Heart right ventricle (tissue), 16 donors: ENCODE results near the gene ARHGEF16. TPM values are rescaled to one million over a fixed set of nuclear protein-coding genes. Genes with fewer than 3 reads are reported as not detected.
A peak's percentile ranks its signal among the peaks of the same experiment; 100 is the strongest.

Experiments used
- ATAC-seq, 8 donors: fragments of 200-7000 bp; cut with Tn5 transposase; one replicate each; pipeline ENCODE4 v1.9.1; 2020; ENCODE audit warnings: mild to moderate bottlenecking in 8 of 8, moderate library complexity in 8 of 8, moderate number of reproducible peaks in 1 of 8
- DNase-seq, 2 donors: peaks; one replicate each; pipeline ENCODE4 v3.0.0-alpha.2; 2020
- H3K27ac ChIP-seq, 10 donors: fragments of 200-600 bp; sonication (generic) in 2 of 10; one replicate each; pipeline versions ENCODE4 v1.5.0 to v1.8.0; 2020 to 2022; ENCODE audit warnings: mild to moderate bottlenecking in 3 of 10
- H3K27me3 ChIP-seq, 7 donors: fragments of 200-600 bp; one replicate each; pipeline ENCODE4 v1.8.0; 2021 to 2022; ENCODE audit warnings: mild to moderate bottlenecking in 2 of 7
- H3K36me3 ChIP-seq, 9 donors: fragments of 200-600 bp; sonication (generic) in 1 of 9; one replicate each; pipeline versions ENCODE4 v1.5.0 to v1.8.0; 2020 to 2022; ENCODE audit warnings: mild to moderate bottlenecking in 2 of 9
- H3K4me1 ChIP-seq, 9 donors: fragments of 200-600 bp; sonication (generic) in 1 of 9; one replicate each; pipeline versions ENCODE4 v1.5.0 to v1.8.0; 2020 to 2022; ENCODE audit warnings: mild to moderate bottlenecking in 4 of 9
- H3K4me3 ChIP-seq, 10 donors: fragments of 200-600 bp; sonication (generic) in 2 of 10; one replicate each; pipeline versions ENCODE4 v1.5.0 to v1.8.0; 2020 to 2022; ENCODE audit warnings: mild to moderate bottlenecking in 7 of 10, moderate library complexity in 2 of 10
- H3K9me3 ChIP-seq, 11 donors: fragments of 200-600 bp in 10 of 11; sonication (generic) in 2 of 11; one replicate each; pipeline versions ENCODE4 v1.5.0 to v1.8.0; 2013 to 2022; ENCODE audit warnings: mild to moderate bottlenecking in 2 of 11, control low read depth in 1 of 11, moderate library complexity in 1 of 11
- CTCF ChIP-seq, 9 donors: fragments of 200-600 bp; sonication (generic) in 2 of 9; IDR thresholded peaks; one replicate each; pipeline versions ENCODE4 v1.5.0 to v1.8.0; 2021 to 2022; ENCODE audit warnings: antibody characterized with exemption in 9 of 9, mild to moderate bottlenecking in 5 of 9, moderate library complexity in 1 of 9
- whole genome bisulfite sequencing, 2 donors: extraction: QIAGEN DNeasy Blood & Tissue Kit; methylation state at CpG; one replicate each; pipeline ENCODE4 v1.1.7; 2013; ENCODE audit warnings: inconsistent platforms in 1 of 2; 5-methylcytosine and 5-hydroxymethylcytosine counted together
- intact Hi-C, 10 donors: fragments of 100-400 bp; cut with DNase I; formaldehyde crosslinking; loops; one replicate each; pipeline versions ENCODE4 v1.11.1 to v1.14.2; 2022
- polyA plus RNA-seq, 2 donors: library from polyadenylated mRNA; stranded (reverse); fragments of 200-250 nt; gene quantifications; one replicate each; pipeline ENCODE4 v1.2.3, GENCODE V29; 2013
- total RNA-seq, 10 donors: library from RNA; stranded (reverse); fragmentation: NEBNext Ultra II Directional in 3 of 10; extraction: Animal tissue kit (Norgen Biotek cat#: 25700) in 3 of 10; gene quantifications; one replicate each; pipeline versions ENCODE4 v1.2.1 to v1.2.4, GENCODE V29; 2021 to 2023
- donor health status: Arrhythmogenic right ventricular cardiomyopathy.
- donor health status: ischemic (EF 13 %, LVEDD 7.1; RV severe dilation, severe dysfunction).
- donor health status: healthy with polysubstance abuse.
- donor health status: DM: no; HTN: yes; CAD: no.
- donor health status: DM: no; HTN: no; CAD: no.
- donor health status: ischemic (EF 25% LVEDD 6.9; RV normal size, moderate dysfunction).
- donor health status: ischemic (EF 25% LVEDD 5.7; RV mildly dilated, moderate dysfunction).
- donor health status: healthy.
- donor health status: DM: yes; HTN: yes; CAD: no.
- donor health status: Ischemic cardiomyopathy.
- donor health status: ischemic (EF 35%, LVEDD 5.7; RV mildly dilated, moderate dysfunction).
- donor health status: nonischemic (EF 11% LVEDD 7.7; RV severe dilation, severe dysfunction).
- donor health status: DM: yes; HTN: yes; CAD: no.
- donor health status: PGD.
- donor health status: ischemic (EF 29% LVEDD 5.4; RV normal size, mild dysfunction).
- donor health status: nonischemic (EF 23%, LVEDD 6.1; RV moderate dilation, normal function).

ARHGEF16 gene
- total and polyA plus RNA-seq, 12 donors, result 0.17 to 1.1 (median 0.40) TPM

- 87% methylated on average over 16 of the region's 16 CpGs for WGBS, 2 donors
- Histone ChIP-seq H3K27me3 (peaks cover 0 to 3% (median 0%) of the 10 kb centered on the region in 7 donors), H3K27ac (no peak overlapping the region), H3K36me3 (peaks cover 0 to 43% (median 0%) of the 10 kb centered on the region in 9 donors), H3K4me3 (no peak overlapping the region), H3K4me1 (peaks cover 0 to 2% (median under 1%) of the 10 kb centered on the region in 9 donors), H3K9me3 (no peaks in the 10 kb centered on the region)
- ATAC-seq (no peak), DNase-seq (peak in 1 of 2 donors; percentile 4)
- intact Hi-C loops, result loop anchor here in 9 of 10 donors (5.0 to 10.0 kb wide), 7 partner anchors 145 to 1015 kb away; partner anchors contain the start of gene PEX10 (in 4 of the 9)
- no peak for TF ChIP-seq CTCF (IDR thresholded peaks at IDR 0.05)
Measured at GRCh38 chr1:3429766-3430165, 24.7 kb upstream of the ARHGEF16 start.

GRCh38 chr1:3430406-3430805, 24.1 kb upstream of the ARHGEF16 start:
- 79 to 86% methylated on average over 19 of the region's 19 CpGs for WGBS, 2 donors
- Histone ChIP-seq H3K27me3 (peaks cover 0 to 5% (median 0%) of the 10 kb centered on the region in 7 donors), H3K27ac (no peak overlapping the region), H3K9me3 (no peaks in the 10 kb centered on the region), H3K36me3 (peaks cover 0 to 43% (median 0%) of the 10 kb centered on the region in 9 donors), H3K4me3 (no peak overlapping the region), H3K4me1 (no peaks in the 10 kb centered on the region)
- intact Hi-C loops, result no loop called here
- DNase-seq (peak in 1 of 2 donors; percentile 9), ATAC-seq (no peak)
- no peak for TF ChIP-seq CTCF (IDR thresholded peaks at IDR 0.05)

- intact Hi-C loops, result no loop called here
- H3K4me1 ChIP-seq, result no peaks in the 10 kb centered on the region
- no peaks in the 10 kb centered on the region for H3K9me3 ChIP-seq
- DNase-seq (peak in 1 of 2 donors; percentile 9), ATAC-seq (no peak)
- no peak overlapping the region for H3K27ac ChIP-seq
- H3K4me3 ChIP-seq, result no peak overlapping the region
- peaks cover 0 to 5% (median 0%) of the 10 kb centered on the region in 7 donors for H3K27me3 ChIP-seq
- no peak for TF ChIP-seq CTCF (IDR thresholded peaks at IDR 0.05)
- H3K36me3 ChIP-seq, result peaks cover 0 to 42% (median 0%) of the 10 kb centered on the region in 9 donors
- 77 to 80% methylated on average over 22 of the region's 22 CpGs for WGBS, 2 donors
Measured at GRCh38 chr1:3430820-3431219, 23.6 kb upstream of the ARHGEF16 start.

GRCh38 chr1:3431266-3431665, 23.2 kb upstream of the ARHGEF16 start:
- ATAC-seq (no peak), DNase-seq (peak in 1 of 2 donors; percentile 1)
- H3K4me1 ChIP-seq, result no peaks in the 10 kb centered on the region
- no peak overlapping the region for H3K4me3 ChIP-seq
- no peaks in the 10 kb centered on the region for H3K9me3 ChIP-seq
- peaks cover 0 to 5% (median 0%) of the 10 kb centered on the region in 7 donors for H3K27me3 ChIP-seq
- peaks cover 0 to 38% (median 0%) of the 10 kb centered on the region in 9 donors for H3K36me3 ChIP-seq
- intact Hi-C loops, result no loop called here
- 49 to 64% methylated on average over 8 to 12 of the region's 12 CpGs for WGBS, 2 donors
- H3K27ac ChIP-seq, result no peak overlapping the region
- TF ChIP-seq CTCF (IDR thresholded peaks at IDR 0.05), result peak in 1 of 9 donors; percentile 16
